GM18861 (cell line): ENCODE results near the gene SCN1B.

Experiments used
- ATAC-seq: cut with Tn5 transposase; IDR thresholded peaks from one replicate; pipeline ENCODE4 v1.9.1; 2021; ENCODE audit not compliant: unreplicated experiment

SCN1B gene

GRCh38 chr19:35052599-35053190 is 22.4 kb downstream of the SCN1B start:
- ATAC-seq, result no peak

GRCh38 chr19:35053667-35054293 is 23.5 kb downstream of the SCN1B start:
- ATAC-seq, result no peak

DNA sequence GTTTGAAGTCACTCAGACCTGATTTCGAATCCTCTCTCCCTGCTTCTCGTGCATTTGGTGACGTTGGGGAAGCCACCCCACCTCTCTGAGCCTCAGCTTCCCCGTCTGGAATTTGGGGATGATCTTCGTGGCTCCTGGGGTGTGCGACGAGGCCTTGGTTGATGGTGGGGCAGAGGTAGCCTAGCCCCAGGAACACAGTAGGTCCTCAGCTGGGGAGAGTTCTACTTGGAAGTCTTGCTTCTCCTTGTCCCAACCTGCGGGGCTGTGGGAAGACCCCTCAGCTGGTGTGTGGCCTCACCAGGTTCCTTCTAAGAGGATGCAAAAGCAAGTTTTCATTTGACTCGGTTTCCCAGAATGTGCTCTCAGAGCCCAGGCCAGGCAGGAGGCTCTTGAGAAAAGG is 24.4 kb downstream of the SCN1B start:
- no peak for ATAC-seq

GRCh38 chr19:35055715-35056179 is 25.5 kb downstream of the SCN1B start:
- ATAC-seq, result no peak

GRCh38 chr19:35056513-35057063 is 26.3 kb downstream of the SCN1B start:
- ATAC-seq, result no peak

DNA sequence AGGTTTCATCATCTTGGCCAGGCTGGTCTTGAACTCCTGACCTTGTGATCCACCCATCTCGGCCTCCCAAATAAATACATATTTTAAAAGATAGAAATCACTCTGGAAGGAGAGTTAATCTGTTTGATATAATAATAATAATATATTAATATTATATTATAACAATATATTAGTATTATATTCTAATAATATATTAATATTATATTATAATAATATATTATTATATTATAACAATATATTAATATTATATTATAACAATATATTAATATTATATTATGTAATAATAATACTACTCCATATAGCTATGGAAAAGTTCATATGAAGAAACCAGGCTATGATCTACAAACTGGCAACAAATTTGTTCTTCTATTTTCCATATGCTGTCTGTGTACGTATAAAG is 28.1 kb downstream of the SCN1B start:
- no peak for ATAC-seq

- ATAC-seq, result no peak
These were observed 28.9 kb downstream of the SCN1B start for GRCh38 chr19:35059006-35059798.

GRCh38 chr19:35059799-35060091 is 29.5 kb downstream of the SCN1B start:
- ATAC-seq, result no peak

DNA sequence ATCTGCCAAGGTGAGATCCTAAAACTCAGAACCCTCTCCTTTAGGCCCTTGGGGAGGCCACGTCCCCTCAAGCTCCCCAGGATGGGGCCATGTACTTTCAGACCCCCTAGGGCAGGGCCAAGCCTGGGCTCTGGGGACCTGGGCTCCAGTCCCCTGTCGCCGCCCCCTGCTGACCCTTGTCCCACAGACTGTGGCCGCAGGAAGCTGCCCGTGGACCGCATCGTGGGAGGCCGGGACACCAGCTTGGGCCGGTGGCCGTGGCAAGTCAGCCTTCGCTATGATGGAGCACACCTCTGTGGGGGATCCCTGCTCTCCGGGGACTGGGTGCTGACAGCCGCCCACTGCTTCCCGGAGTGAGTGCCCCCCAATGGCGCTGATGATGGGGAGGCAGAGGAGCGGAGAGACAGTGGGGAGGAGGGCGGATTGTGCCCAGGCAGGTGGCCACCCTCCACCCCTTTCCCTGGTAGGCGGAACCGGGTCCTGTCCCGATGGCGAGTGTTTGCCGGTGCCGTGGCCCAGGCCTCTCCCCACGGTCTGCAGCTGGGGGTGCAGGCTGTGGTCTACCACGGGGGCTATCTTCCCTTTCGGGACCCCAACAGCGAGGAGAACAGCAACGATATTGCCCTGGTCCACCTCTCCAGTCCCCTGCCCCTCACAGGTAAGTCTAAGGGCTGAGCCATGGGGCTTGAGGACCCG is 30.0 kb downstream of the SCN1B start:
- no peak for ATAC-seq

DNA sequence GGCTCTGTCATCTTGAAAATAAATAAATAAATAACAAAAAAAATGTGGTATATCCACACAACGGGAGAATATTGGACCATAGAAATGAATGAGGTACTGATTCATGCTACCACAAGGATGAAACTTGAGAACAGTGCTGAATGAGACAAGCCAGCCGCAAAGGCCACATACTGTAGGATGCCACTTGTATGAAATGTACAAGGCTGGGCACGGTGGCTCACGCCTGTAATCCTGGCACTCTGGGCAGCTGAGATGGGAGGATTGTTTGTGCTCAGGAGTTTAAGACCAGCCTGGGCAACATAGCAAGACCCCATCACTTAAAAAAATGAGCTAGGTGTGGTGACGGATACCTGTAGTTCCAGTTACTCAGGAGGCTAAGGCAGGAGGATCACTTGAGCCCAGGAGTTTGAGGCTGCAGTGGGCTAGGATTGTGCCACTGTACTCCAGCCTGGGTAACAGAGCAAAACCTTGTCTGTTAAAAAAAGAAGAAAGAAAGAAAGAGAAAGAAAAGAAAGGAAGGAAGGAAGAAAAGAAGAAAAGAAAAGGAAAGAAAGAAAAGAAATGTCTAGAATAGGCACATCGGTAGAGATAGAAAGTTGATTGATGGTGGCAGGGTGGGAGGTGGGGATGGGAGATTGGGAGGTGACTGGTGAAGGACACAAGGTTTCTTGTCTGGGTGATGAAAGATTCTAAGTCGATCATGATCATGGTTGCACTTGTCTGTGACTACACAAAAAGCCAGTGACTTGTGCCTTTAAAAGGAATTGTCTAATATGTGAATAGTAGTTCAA is 31.5 kb downstream of the SCN1B start:
- no peak for ATAC-seq

- no peak for ATAC-seq
These were observed 32.7 kb downstream of the SCN1B start for GRCh38 chr19:35062942-35063341.

- ATAC-seq, result no peak
These were observed 33.9 kb downstream of the SCN1B start for GRCh38 chr19:35063940-35064818.

DNA sequence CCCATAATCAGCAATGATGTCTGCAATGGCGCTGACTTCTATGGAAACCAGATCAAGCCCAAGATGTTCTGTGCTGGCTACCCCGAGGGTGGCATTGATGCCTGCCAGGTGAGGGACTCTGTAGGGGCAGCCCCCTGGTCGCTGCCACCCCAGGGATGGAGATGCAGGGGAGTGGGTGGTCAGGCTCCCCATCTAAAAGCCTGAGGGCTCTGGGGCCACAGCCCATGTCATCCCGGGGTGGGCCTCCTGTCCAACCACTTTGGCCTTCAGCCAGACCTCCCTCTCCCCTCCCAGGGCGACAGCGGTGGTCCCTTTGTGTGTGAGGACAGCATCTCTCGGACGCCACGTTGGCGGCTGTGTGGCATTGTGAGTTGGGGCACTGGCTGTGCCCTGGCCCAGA is 35.3 kb downstream of the SCN1B start:
- ATAC-seq, result no peak

- no peak for ATAC-seq
These were observed 35.9 kb downstream of the SCN1B start for GRCh38 chr19:35066121-35066520.

- peak; percentile 59 for ATAC-seq
These were observed 36.7 kb downstream of the SCN1B start for GRCh38 chr19:35066691-35067563.

- ATAC-seq, result no peak
These were observed 38.8 kb downstream of the SCN1B start for GRCh38 chr19:35068941-35069634.

DNA sequence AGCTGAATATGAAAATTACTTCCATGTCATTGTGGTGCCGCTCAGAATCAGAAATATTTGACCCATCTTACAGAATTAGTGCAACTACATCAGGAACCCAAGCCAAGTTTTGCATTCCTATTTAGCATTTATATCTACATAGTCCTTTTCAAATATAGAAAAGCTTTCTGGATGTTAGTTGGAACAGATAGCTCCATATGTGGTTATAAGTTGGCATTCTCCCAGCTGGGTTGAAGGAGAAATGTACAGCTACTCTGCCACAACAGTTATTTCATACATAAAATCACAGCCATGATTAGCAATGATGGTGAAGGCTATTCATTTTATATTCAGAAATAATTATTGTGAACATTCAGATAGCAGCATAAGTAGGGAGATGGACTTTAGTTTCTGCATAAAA is 39.4 kb downstream of the SCN1B start:
- ATAC-seq, result no peak

GRCh38 chr19:35070471-35070870 is 40.2 kb downstream of the SCN1B start:
- ATAC-seq, result no peak
